HepG2 (cell line): Measurements from ENCODE around the gene ASB3. TPM values are rescaled to one million over a fixed set of nuclear protein-coding genes. Genes with fewer than 3 reads are reported as not detected.

Source experiments
- AGO2 ChIP-seq: fragments of 200-400 bp; formaldehyde crosslinking; optimal IDR thresholded peaks from 2 replicates; pipeline ENCODE3; 2017; ENCODE audit warnings: mild to moderate bottlenecking, low read depth, low read length, moderate library complexity
- AHDC1 ChIP-seq: sonication (generic); formaldehyde crosslinking; IDR thresholded peaks from 2 replicates; pipeline ENCODE4 v1.5.1; 2020; ENCODE audit warnings: mild to moderate bottlenecking, missing genetic modification reagents, borderline replicate concordance
- ARID5B ChIP-seq: IDR thresholded peaks from 2 replicates; pipeline ENCODE4 v1.4.0; 2020; ENCODE audit warnings: mild to moderate bottlenecking, missing genetic modification reagents
- ATRX ChIP-seq: sonication (generic); formaldehyde crosslinking; IDR thresholded peaks from 2 replicates; pipeline ENCODE4 v1.4.0; 2020; ENCODE audit warnings: missing genetic modification reagents, borderline replicate concordance
- BRD4 ChIP-seq: sonication (generic); formaldehyde crosslinking; IDR thresholded peaks from 2 replicates; pipeline ENCODE4 v1.4.0; 2020; ENCODE audit warnings: missing genetic modification reagents
- CSRNP2 ChIP-seq: sonication (generic); formaldehyde crosslinking; conservative IDR thresholded peaks from 2 replicates; pipeline ENCODE4 v1.8.0; 2022; ENCODE audit warnings: low read depth, missing genetic modification reagents
- E2F1 ChIP-seq: sonication (generic); formaldehyde crosslinking; IDR thresholded peaks from 2 replicates; pipeline ENCODE4 v1.5.0; 2020; ENCODE audit warnings: missing genetic modification reagents
- MIXL1 ChIP-seq: IDR thresholded peaks from 2 replicates; pipeline ENCODE4 v1.6.1; 2016
- MTF1 ChIP-seq: sonication (generic); formaldehyde crosslinking; IDR thresholded peaks from 2 replicates; pipeline ENCODE4 v1.5.0; 2020; ENCODE audit warnings: missing genetic modification reagents
- NCOA5 ChIP-seq: sonication (generic); formaldehyde crosslinking; IDR thresholded peaks from 2 replicates; pipeline ENCODE4 v1.4.0; 2020; ENCODE audit warnings: missing genetic modification reagents
- NPAS2 ChIP-seq: sonication (generic); formaldehyde crosslinking; IDR thresholded peaks from 2 replicates; pipeline ENCODE4 v1.8.0; 2022; ENCODE audit warnings: mild to moderate bottlenecking, missing genetic modification reagents, borderline replicate concordance
- RORA ChIP-seq: sonication (generic); formaldehyde crosslinking; IDR thresholded peaks from 2 replicates; pipeline ENCODE4 v1.5.0; 2020; ENCODE audit warnings: mild to moderate bottlenecking, missing genetic modification reagents, moderate library complexity
- ZFP36L1 ChIP-seq: sonication (generic); formaldehyde crosslinking; IDR thresholded peaks from 2 replicates; pipeline ENCODE4 v1.8.0; 2022; ENCODE audit warnings: mild to moderate bottlenecking, missing genetic modification reagents, moderate library complexity
- ZNF256 ChIP-seq: sonication (generic); formaldehyde crosslinking; conservative IDR thresholded peaks from 2 replicates; pipeline ENCODE4 v1.4.0; 2020; ENCODE audit warnings: missing genetic modification reagents
- ZNF616 ChIP-seq: sonication (generic); formaldehyde crosslinking; IDR thresholded peaks from 2 replicates; pipeline ENCODE4 v1.5.0; 2020; ENCODE audit warnings: low read depth, mild to moderate bottlenecking, missing genetic modification reagents
- ZNF772 ChIP-seq: sonication (generic); formaldehyde crosslinking; IDR thresholded peaks from 2 replicates; pipeline ENCODE4 v1.5.0; 2020; ENCODE audit warnings: mild to moderate bottlenecking, missing genetic modification reagents
- ZNF781 ChIP-seq: sonication (generic); formaldehyde crosslinking; IDR thresholded peaks from 2 replicates; pipeline ENCODE4 v1.5.1; 2020; ENCODE audit warnings: borderline replicate concordance, mild to moderate bottlenecking, missing genetic modification reagents; ENCODE audit errors: not compliant biosample characterization
- polyA plus RNA-seq, 8 experiments: library from polyadenylated mRNA; depleted of rRNA in 3 of 8; stranded (reverse) in 7 of 8; unstranded in 1 of 8; fragments of >200 nt; fragmentation: Illumina TruSeq in 4 of 8; extraction: Trizol in 4 of 8; gene quantifications; 2 replicates each; pipeline versions ENCODE4 v1.2.1 to v1.2.3, GENCODE V29; 2011 to 2016; ENCODE audit warnings: low read depth in 4 of 8, missing spikeins in 1 of 8, mixed read lengths in 1 of 8; ENCODE audit not compliant: insufficient read depth in 1 of 8
- total RNA-seq, 5 experiments: library from RNA; depleted of rRNA; stranded (reverse); fragments of >200 nt; fragmentation: Illumina TruSeq; extraction: Trizol; gene quantifications; 2 replicates each; pipeline ENCODE4 v1.2.3, GENCODE V29; 2016; ENCODE audit warnings: low read depth in 1 of 5

The ASB3 gene
- total and polyA plus RNA-seq, 2 of the 13 experiments (the other 11 are each of a cell fraction or from before 2014, with no cell fraction given) = 40.1 to 41.8 TPM

- TF ChIP-seq AGO2 = no peak
- no peak for TF ChIP-seq ZNF256 (CRISPR knock-in tag)
- 0 out of 2 replicates have a peak, but pooled peaks have one; percentile 68 for TF ChIP-seq ATRX
- no peak; the same call in 1 of the 2 replicates for TF ChIP-seq BRD4 (CRISPR knock-in tag)
- peak; percentile 79 for TF ChIP-seq ZFP36L1
- no peak for TF ChIP-seq CSRNP2
- 0 out of 2 replicates have a peak, but pooled peaks have one; percentile 30 for TF ChIP-seq RORA (CRISPR knock-in tag)
- TF ChIP-seq ZNF781 (CRISPR knock-in tag) = peak; percentile 26
- peak; percentile 94 for TF ChIP-seq MIXL1
- no peak for TF ChIP-seq NCOA5 (CRISPR knock-in tag)
- TF ChIP-seq MTF1 (CRISPR knock-in tag) = no peak
- peak; percentile 62; the same call in 1 of the 2 replicates for TF ChIP-seq ZNF772 (CRISPR knock-in tag)
- TF ChIP-seq NPAS2 (CRISPR knock-in tag) = no peak
- TF ChIP-seq ZNF616 (CRISPR knock-in tag) = no peak
- no peak for TF ChIP-seq E2F1 (CRISPR knock-in tag)
- TF ChIP-seq AHDC1 = peak; percentile 98
- peak; percentile 99 for TF ChIP-seq ARID5B (CRISPR knock-in tag)
Observed at GRCh38 chr2:53826587-53827397, 40.0 kb upstream of the ASB3 start (continued).
